GM12864 (cell line): ENCODE data around the gene AURKAIP1.

Experiments
- DNase-seq: peaks from one replicate; pipeline ENCODE4 v3.0.0-alpha.2; 2011; ENCODE audit warnings: low read depth
- H3K4me3 ChIP-seq: 2 replicates; pipeline ENCODE4 v1.5.1; 2011; ENCODE audit warnings: mild to moderate bottlenecking, low read depth, low read length, control low read depth
- TF ChIP-seq, protein P1 (sequence below): IDR thresholded peaks from 2 replicates; pipeline ENCODE4 v1.5.1; 2011; ENCODE audit warnings: low read depth, mild to moderate bottlenecking, moderate library complexity, low read length, control low read depth, inconsistent platforms; ENCODE audit errors: missing control alignments

Gene AURKAIP1

DNA sequence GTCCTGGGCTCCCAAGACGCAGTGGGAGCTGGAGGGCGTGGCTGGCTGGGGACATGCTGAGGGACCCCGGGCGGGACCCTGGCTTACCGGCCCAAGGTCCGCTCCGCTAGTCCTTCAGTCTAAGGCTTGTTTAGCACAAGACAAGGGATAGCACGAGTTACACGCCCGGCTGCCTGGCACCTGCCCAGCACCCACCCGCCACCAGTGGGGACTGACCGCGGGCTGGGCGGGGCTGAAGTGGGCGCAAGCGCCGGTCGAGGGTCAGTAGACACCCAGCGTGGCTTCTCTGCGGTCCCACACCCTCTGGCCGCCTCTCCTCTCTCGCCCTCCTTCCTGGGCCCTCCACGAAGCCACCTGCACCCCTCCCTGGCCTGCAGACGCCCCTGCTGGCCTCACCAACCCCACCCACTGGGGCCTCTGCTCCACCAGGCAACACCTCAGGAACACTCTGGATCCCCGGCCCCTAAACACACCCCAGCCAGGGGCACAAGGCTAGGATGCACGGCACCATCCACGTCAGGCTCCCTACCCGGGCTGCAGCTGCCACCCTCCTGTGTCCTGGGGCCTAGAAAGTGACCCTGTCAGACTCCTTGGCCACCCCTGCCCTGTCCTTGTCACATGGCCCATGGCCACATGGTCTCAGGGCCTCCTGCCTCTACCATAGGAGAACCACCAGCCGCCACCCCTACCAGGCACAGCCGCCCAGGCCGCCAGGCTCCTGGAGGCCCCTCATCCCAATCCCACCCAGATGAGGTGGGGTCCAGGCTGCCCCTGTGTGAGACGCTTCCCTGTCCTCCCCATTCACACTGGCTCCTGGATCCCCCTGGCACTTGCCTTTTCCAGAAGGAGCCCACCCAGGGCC lies 37.8 kb downstream of the AURKAIP1 start:
- TF ChIP-seq, protein P1, sequence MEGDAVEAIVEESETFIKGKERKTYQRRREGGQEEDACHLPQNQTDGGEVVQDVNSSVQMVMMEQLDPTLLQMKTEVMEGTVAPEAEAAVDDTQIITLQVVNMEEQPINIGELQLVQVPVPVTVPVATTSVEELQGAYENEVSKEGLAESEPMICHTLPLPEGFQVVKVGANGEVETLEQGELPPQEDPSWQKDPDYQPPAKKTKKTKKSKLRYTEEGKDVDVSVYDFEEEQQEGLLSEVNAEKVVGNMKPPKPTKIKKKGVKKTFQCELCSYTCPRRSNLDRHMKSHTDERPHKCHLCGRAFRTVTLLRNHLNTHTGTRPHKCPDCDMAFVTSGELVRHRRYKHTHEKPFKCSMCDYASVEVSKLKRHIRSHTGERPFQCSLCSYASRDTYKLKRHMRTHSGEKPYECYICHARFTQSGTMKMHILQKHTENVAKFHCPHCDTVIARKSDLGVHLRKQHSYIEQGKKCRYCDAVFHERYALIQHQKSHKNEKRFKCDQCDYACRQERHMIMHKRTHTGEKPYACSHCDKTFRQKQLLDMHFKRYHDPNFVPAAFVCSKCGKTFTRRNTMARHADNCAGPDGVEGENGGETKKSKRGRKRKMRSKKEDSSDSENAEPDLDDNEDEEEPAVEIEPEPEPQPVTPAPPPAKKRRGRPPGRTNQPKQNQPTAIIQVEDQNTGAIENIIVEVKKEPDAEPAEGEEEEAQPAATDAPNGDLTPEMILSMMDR = no peak
- no peak overlapping the region for H3K4me3 ChIP-seq
- DNase-seq = no peak

DNA sequence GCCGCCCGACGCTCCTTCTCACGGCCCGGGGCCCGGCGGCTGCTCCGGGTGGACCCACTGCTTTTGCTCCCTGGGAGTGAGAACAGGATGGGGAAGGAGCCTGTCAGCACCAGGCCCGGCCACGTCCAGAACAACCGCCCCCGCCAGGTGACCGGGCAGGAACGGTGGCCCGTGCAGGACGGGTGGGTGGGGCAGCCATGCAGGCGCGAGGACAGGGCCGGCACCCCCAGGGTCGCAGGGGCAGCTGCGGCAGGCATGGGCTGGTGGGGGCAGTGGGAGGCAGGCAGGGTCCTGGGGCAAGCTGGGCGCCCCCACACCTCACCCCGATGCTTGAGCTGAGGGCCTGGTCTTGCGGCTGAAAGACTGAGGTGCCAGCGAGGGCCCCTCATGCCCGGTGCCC lies 38.6 kb downstream of the AURKAIP1 start:
- no peak overlapping the region for H3K4me3 ChIP-seq
- DNase-seq = no peak
- TF ChIP-seq, protein P1 = no peak

DNA sequence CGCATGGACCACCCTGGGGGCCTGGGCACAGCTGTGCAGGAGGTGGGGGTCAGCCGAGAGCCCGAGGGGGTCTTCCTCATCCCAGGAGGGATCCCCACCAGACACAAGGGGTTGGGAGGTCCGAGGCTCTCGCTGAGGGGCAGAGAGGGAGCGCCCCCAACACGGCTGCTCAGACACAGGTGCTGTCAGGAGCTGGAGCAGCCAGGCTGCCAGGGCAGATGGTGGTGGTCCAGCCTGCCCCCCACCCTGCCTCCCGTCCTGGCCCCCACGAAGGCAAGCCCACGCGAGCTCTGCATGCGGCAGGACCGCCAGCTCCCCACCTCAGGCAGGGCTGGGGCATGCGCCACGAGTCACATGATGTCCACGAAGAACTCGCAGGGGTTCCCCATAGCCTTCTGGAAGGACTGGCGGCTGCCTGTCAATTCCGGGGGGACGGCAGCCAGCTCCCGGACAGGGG lies 39.2 kb downstream of the AURKAIP1 start:
- H3K4me3 ChIP-seq = no peak overlapping the region
- TF ChIP-seq, protein P1 = no peak
- no peak for DNase-seq

DNA sequence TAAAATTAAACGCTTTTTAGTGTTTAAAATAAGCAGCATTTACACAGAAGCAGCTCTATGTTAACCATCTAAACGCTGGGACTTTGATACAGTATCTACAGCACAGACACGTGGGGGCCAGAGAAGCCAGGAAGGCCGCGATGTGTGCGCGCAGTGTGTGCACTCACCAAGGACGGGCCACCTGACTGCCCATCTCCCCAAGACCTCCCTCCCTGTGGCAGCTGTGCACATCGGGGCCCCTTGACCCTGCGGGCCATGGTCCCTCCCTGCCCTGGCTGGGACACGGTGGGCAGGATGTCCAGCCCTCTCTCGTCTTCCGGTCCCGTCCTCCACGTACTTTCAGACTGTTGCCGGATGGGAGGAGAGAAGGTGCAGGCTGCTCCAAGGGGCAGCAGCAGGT lies 39.7 kb downstream of the AURKAIP1 start:
- H3K4me3 ChIP-seq = no peak overlapping the region
- TF ChIP-seq, protein P1 = no peak
- DNase-seq = no peak

DNA sequence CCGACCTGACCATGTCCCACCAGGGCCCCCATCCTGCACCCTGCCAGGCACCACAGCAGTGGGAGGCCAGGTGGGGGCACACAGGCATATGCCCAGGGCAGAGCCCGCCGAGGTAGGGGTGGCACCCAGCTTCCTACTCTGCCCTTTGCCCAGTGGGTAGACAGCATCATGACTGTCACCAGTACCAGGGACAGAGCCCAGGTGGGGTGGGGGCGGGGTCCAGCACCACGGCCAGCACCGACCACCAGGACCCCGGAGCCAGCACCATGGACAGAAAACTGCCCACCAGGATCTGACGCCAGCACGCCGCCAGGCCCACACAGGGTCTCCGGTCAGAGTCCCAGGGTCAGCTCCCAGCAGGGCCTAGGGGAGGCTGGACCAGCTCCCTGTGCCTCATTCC lies 40.2 kb downstream of the AURKAIP1 start:
- no peak for DNase-seq
- H3K4me3 ChIP-seq = no peak overlapping the region
- TF ChIP-seq, protein P1 = no peak

DNA sequence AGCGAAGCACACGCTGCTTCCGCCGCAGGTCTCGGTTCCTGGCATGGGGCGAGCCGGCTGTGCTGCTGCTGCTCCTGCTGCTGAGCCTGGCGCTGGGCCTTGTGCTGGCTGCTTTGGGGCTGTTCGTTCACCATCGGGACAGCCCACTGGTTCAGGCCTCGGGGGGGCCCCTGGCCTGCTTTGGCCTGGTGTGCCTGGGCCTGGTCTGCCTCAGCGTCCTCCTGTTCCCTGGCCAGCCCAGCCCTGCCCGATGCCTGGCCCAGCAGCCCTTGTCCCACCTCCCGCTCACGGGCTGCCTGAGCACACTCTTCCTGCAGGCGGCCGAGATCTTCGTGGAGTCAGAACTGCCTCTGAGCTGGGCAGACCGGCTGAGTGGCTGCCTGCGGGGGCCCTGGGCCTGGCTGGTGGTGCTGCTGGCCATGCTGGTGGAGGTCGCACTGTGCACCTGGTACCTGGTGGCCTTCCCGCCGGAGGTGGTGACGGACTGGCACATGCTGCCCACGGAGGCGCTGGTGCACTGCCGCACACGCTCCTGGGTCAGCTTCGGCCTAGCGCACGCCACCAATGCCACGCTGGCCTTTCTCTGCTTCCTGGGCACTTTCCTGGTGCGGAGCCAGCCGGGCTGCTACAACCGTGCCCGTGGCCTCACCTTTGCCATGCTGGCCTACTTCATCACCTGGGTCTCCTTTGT lies 41.3 kb downstream of the AURKAIP1 start:
- TF ChIP-seq, protein P1 = no peak
- DNase-seq = no peak
- no peak overlapping the region for H3K4me3 ChIP-seq
